ENCODE measurements around the gene TBC1D20. TPM values are rescaled to one million over a fixed set of nuclear protein-coding genes. Genes with fewer than 3 reads are reported as not detected.

TBC1D20 gene
- total and polyA plus RNA-seq, 2 donors from 2014 or later = 19.5 to 26.2 TPM

DNA sequence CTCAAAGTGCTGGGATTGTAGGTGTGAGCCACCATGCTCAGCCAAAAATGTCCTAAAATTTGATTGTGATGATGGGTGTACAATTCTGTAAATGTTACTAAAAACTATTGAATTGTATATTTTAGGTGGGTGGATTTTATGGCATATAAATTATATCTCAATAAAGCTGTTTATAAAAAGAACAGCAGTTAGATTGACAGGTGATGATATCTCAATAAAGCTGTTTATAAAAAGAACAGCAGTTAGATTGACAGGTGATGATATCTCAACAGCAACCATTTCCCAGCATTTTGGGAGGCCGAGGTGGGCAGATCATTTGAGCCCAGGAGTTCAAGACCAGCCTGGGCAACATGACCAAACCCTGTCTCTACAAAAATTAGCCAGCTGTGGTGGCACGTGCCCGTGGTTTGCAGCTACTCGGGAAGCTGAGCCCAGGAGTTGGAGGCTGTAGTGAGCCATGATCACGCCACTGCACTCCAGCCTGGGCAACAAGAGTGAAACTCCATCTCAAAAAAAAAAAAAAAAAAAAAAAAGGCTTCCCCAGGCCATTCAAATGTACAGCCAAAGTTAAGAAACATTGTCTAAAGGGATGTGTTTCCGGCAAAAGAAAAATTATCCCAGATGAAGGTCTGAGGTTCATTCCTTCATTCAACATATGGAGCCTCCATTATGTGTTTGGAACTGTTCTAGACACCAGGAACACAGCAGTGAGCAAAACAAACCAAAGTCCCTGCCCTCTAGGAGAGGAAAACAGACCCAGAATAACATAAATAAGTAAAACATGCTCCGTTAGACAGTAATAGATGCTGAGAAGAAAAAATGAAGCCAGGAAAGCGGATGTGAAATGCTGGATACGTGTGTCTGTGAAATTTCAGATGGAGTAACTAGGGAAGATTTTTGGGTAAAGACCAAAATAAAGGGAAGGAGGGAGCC, 55.9 kb downstream of the TBC1D20 start:
- Histone ChIP-seq H3K9me3 (ENCODE audit: control insufficient read depth in 2 of 3, insufficient read depth in 1 of 3, low read length in 3 of 3) (no peaks in the 10 kb centered on the region), H3K4me1 (ENCODE audit: control insufficient read depth in 2 of 3, insufficient read depth in 2 of 3, low read depth in 1 of 3, low read length in 3 of 3) (peaks cover 0 to 17% (median 0%) of the 10 kb centered on the region in 3 donors), H3K9ac (ENCODE audit: low read length in 3 of 3) (no peak overlapping the region), H3K27ac (ENCODE audit: low read depth in 2 of 2, low read length in 2 of 2) (no peak overlapping the region), H3K36me3 (ENCODE audit: control insufficient read depth in 2 of 3, insufficient read depth in 3 of 3, low read length in 3 of 3) (peaks cover 0 to 6% (median 3%) of the 10 kb centered on the region in 3 donors), H3K27me3 (ENCODE audit: control insufficient read depth, insufficient read depth, low read length) (no peaks in the 10 kb centered on the region), H3K4me3 (ENCODE audit: low read length in 3 of 3) (no peak overlapping the region)
- TF ChIP-seq, protein P1, sequence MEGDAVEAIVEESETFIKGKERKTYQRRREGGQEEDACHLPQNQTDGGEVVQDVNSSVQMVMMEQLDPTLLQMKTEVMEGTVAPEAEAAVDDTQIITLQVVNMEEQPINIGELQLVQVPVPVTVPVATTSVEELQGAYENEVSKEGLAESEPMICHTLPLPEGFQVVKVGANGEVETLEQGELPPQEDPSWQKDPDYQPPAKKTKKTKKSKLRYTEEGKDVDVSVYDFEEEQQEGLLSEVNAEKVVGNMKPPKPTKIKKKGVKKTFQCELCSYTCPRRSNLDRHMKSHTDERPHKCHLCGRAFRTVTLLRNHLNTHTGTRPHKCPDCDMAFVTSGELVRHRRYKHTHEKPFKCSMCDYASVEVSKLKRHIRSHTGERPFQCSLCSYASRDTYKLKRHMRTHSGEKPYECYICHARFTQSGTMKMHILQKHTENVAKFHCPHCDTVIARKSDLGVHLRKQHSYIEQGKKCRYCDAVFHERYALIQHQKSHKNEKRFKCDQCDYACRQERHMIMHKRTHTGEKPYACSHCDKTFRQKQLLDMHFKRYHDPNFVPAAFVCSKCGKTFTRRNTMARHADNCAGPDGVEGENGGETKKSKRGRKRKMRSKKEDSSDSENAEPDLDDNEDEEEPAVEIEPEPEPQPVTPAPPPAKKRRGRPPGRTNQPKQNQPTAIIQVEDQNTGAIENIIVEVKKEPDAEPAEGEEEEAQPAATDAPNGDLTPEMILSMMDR (IDR thresholded peaks at IDR 0.05; ENCODE audit: borderline replicate concordance, extremely low read depth, insufficient read depth) = no peak
- DNase-seq (no peak), FAIRE-seq (no peak)
- intact Hi-C loops (cut with DNase I) = no loop called here

DNA sequence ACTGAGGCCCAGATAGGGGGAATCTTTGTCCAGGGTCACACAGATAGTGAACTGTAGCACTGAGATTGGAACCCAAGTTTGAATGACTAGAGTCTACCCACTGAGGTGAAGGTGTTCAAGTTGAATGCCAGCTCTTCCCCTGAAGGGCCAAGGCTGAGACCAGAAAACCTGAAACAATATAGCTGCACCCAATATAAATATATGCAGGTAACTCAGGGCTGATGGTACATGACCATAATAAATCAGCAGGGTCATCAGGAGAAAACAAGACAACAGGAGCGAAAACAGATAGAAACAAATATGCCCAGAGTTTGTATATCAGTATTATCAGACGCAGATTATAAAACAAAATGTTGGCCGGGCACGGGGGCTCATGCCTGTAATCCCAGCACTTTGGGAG, 58.2 kb downstream of the TBC1D20 start:
- H3K4me3 ChIP-seq (ENCODE audit: low read length in 3 of 3) = no peak overlapping the region
- intact Hi-C loops (cut with DNase I) = no loop called here
- TF ChIP-seq, protein P1 (IDR thresholded peaks at IDR 0.05; ENCODE audit: borderline replicate concordance, extremely low read depth, insufficient read depth) = no peak
- no peaks in the 10 kb centered on the region for H3K36me3 ChIP-seq (ENCODE audit: control insufficient read depth in 2 of 3, insufficient read depth in 3 of 3, low read length in 3 of 3)
- H3K27me3 ChIP-seq (ENCODE audit: control insufficient read depth, insufficient read depth, low read length) = no peaks in the 10 kb centered on the region
- FAIRE-seq (no peak), DNase-seq (no peak)
- H3K9ac ChIP-seq (ENCODE audit: low read length in 3 of 3) = no peak overlapping the region
- H3K27ac ChIP-seq (ENCODE audit: low read depth in 2 of 2, low read length in 2 of 2) = no peak overlapping the region
- H3K4me1 ChIP-seq (ENCODE audit: control insufficient read depth in 2 of 3, insufficient read depth in 2 of 3, low read depth in 1 of 3, low read length in 3 of 3) = peaks cover 0 to 8% (median 0%) of the 10 kb centered on the region in 3 donors
- no peaks in the 10 kb centered on the region for H3K9me3 ChIP-seq (ENCODE audit: control insufficient read depth in 2 of 3, insufficient read depth in 1 of 3, low read length in 3 of 3)

DNA sequence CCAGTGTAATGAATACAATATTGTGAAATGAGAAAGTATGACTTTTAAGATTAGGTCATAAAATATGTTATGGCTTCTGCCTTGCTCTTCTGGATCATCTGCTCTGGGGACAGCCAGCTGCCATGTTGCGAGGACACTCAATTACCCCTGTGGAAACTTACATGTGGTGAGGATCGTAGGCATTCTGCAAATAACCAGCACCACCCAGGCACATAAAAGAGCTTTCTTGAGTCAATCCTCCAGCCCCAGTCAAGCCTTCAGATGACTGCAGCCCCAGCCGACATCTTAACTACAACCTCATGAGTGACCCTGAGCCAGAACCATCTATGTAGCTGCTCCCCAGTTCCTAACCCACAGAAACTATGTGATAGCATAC, 58.8 kb downstream of the TBC1D20 start:
- intact Hi-C loops (cut with DNase I) = no loop called here
- FAIRE-seq = no peak

More for the DNA sequence above, 58.8 kb downstream of the TBC1D20 start:
- no peaks in the 10 kb centered on the region for H3K36me3 ChIP-seq (ENCODE audit: control insufficient read depth in 2 of 3, insufficient read depth in 3 of 3, low read length in 3 of 3)
- H3K4me1 ChIP-seq (ENCODE audit: control insufficient read depth in 2 of 3, insufficient read depth in 2 of 3, low read depth in 1 of 3, low read length in 3 of 3) = peaks cover 0 to 5% (median 0%) of the 10 kb centered on the region in 3 donors
- TF ChIP-seq, protein P1 (IDR thresholded peaks at IDR 0.05; ENCODE audit: borderline replicate concordance, extremely low read depth, insufficient read depth) = no peak
- no peaks in the 10 kb centered on the region for H3K9me3 ChIP-seq (ENCODE audit: control insufficient read depth in 2 of 3, insufficient read depth in 1 of 3, low read length in 3 of 3)
- H3K4me3 ChIP-seq (ENCODE audit: low read length in 3 of 3) = no peak overlapping the region
- H3K27me3 ChIP-seq (ENCODE audit: control insufficient read depth, insufficient read depth, low read length) = no peaks in the 10 kb centered on the region
- H3K9ac ChIP-seq (ENCODE audit: low read length in 3 of 3) = no peak overlapping the region
- H3K27ac ChIP-seq (ENCODE audit: low read depth in 2 of 2, low read length in 2 of 2) = no peak overlapping the region
- no peak for DNase-seq

All from kidney (tissue), 14 donors.